Measurements from ENCODE around the gene GPR160.

DNA sequence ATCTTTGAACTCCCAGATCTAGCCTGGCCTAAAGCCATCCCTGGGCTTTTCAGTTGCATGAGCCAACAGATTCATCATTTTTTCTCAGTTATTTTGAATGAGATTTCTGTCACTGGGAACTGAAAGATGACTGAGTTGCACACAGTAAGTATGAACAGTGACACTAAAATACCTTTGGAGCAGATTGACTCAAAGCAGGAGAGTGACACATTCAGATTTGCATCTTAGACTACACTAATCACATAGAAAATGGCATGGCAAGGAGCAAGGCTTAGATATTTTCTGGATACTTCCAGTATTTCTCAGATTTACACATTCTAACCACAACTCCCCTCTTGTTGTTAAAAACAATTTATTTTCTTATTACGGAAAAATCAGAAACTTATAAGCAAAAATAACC lies 38.4 kb upstream of the GPR160 start:
- TF ChIP-seq, protein P1, sequence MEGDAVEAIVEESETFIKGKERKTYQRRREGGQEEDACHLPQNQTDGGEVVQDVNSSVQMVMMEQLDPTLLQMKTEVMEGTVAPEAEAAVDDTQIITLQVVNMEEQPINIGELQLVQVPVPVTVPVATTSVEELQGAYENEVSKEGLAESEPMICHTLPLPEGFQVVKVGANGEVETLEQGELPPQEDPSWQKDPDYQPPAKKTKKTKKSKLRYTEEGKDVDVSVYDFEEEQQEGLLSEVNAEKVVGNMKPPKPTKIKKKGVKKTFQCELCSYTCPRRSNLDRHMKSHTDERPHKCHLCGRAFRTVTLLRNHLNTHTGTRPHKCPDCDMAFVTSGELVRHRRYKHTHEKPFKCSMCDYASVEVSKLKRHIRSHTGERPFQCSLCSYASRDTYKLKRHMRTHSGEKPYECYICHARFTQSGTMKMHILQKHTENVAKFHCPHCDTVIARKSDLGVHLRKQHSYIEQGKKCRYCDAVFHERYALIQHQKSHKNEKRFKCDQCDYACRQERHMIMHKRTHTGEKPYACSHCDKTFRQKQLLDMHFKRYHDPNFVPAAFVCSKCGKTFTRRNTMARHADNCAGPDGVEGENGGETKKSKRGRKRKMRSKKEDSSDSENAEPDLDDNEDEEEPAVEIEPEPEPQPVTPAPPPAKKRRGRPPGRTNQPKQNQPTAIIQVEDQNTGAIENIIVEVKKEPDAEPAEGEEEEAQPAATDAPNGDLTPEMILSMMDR (IDR thresholded peaks at IDR 0.05 in 2 of 3, conservative IDR thresholded peaks at IDR 0.05 in 1 of 3; ENCODE audit: borderline replicate concordance in 1 of 3, insufficient read depth in 1 of 3, low read depth in 2 of 3, low read length in 2 of 3), result no peak
- TF ChIP-seq JUND (IDR thresholded peaks at IDR 0.05), result no peak
- TF ChIP-seq, protein P2, sequence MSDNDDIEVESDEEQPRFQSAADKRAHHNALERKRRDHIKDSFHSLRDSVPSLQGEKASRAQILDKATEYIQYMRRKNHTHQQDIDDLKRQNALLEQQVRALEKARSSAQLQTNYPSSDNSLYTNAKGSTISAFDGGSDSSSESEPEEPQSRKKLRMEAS (IDR thresholded peaks at IDR 0.05), result no peak
- TF ChIP-seq ZFX (IDR thresholded peaks at IDR 0.05), result no peak
- no peak for TF ChIP-seq EZH2 (IDR thresholded peaks at IDR 0.05)
- no peak for TF ChIP-seq EZH2phosphoT487 (IDR thresholded peaks at IDR 0.05; ENCODE audit: borderline replicate concordance)
- TF ChIP-seq POLR2AphosphoS5 (IDR thresholded peaks at IDR 0.05; ENCODE audit: low read depth, low read length), result no peak
- TF ChIP-seq POLR2A (IDR thresholded peaks at IDR 0.05; ENCODE audit: borderline replicate concordance, extremely low read depth, insufficient read depth, insufficient read length), result no peak
- no peak for TF ChIP-seq TCF7L2 (IDR thresholded peaks at IDR 0.05; ENCODE audit: borderline replicate concordance, extremely low read depth, insufficient read depth, insufficient read length)
- no peak for TF ChIP-seq SIN3A (IDR thresholded peaks at IDR 0.05; ENCODE audit: low read depth)
- TF ChIP-seq EGR1 (IDR thresholded peaks at IDR 0.05; ENCODE audit: low read depth), result no peak
- TF ChIP-seq, protein P3, sequence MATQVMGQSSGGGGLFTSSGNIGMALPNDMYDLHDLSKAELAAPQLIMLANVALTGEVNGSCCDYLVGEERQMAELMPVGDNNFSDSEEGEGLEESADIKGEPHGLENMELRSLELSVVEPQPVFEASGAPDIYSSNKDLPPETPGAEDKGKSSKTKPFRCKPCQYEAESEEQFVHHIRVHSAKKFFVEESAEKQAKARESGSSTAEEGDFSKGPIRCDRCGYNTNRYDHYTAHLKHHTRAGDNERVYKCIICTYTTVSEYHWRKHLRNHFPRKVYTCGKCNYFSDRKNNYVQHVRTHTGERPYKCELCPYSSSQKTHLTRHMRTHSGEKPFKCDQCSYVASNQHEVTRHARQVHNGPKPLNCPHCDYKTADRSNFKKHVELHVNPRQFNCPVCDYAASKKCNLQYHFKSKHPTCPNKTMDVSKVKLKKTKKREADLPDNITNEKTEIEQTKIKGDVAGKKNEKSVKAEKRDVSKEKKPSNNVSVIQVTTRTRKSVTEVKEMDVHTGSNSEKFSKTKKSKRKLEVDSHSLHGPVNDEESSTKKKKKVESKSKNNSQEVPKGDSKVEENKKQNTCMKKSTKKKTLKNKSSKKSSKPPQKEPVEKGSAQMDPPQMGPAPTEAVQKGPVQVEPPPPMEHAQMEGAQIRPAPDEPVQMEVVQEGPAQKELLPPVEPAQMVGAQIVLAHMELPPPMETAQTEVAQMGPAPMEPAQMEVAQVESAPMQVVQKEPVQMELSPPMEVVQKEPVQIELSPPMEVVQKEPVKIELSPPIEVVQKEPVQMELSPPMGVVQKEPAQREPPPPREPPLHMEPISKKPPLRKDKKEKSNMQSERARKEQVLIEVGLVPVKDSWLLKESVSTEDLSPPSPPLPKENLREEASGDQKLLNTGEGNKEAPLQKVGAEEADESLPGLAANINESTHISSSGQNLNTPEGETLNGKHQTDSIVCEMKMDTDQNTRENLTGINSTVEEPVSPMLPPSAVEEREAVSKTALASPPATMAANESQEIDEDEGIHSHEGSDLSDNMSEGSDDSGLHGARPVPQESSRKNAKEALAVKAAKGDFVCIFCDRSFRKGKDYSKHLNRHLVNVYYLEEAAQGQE (IDR thresholded peaks at IDR 0.05; ENCODE audit: low read depth), result no peak
- TF ChIP-seq CEBPB (IDR thresholded peaks at IDR 0.05; ENCODE audit: low read depth), result no peak
- no peak for TF ChIP-seq ZNF274 (IDR thresholded peaks at IDR 0.05; ENCODE audit: low read depth, low read length)
